ENCODE results near the gene OR2B3.

The OR2B3 gene

GRCh38 chr6:29045075-29045474, 42.0 kb downstream of the OR2B3 start, which contains the start of gene OR2W1:
Gene OR2W1 (minus strand): TSS chr6:29045175. CDS start chr6:29045175, 0 bp downstream.
- no peak for TF ChIP-seq CTCF (IDR thresholded peaks at IDR 0.05)
